Panc1 (cell line): ENCODE results near the gene TRIM17. TPM values are rescaled to one million over a fixed set of nuclear protein-coding genes. Genes with fewer than 3 reads are reported as not detected.

Experiments used
- ATAC-seq: fragments of 200-7000 bp; cut with Tn5 transposase; 2 replicates; pipeline ENCODE4 v1.9.1; 2020; ENCODE audit warnings: mild to moderate bottlenecking, moderate library complexity
- BruUV-seq: library from RNA; stranded (reverse); fragments of 400-500 nt; replicated peaks from 2 replicates; lab custom pipeline; 2021; lab: Mats Ljungman, UMichigan
- CTCF ChIA-PET: fragments of 300-600 bp; sonication (Branson Sonifier 250); formaldehyde crosslinking; loops from one replicate; lab custom pipeline; 2022; ENCODE audit warnings: antibody characterized with exemption; lab: Charles Lee
- POLR2A ChIA-PET: fragments of 300-600 bp; sonication (Branson Sonifier 250); formaldehyde crosslinking; loops from one replicate; lab custom pipeline; 2022; ENCODE audit warnings: antibody characterized with exemption; lab: Charles Lee
- DNase-seq: peaks from one replicate; pipeline ENCODE4 v3.0.0-alpha.2; 2010; ENCODE audit warnings: low read depth, low spot score
- H3K27ac ChIP-seq: 2 replicates; pipeline ENCODE4 v1.5.1; 2011; ENCODE audit warnings: mild to moderate bottlenecking, low read length, inconsistent platforms
- H3K27me3 ChIP-seq: fragments of 200-500 bp; sonication (Bioruptor generic); 2 replicates; pipeline ENCODE4 v1.6.0; 2014; ENCODE audit warnings: low read length, inconsistent platforms; ENCODE audit not compliant: control insufficient read depth, insufficient read depth
- H3K36me3 ChIP-seq: fragments of 200-500 bp; sonication (Bioruptor generic); 2 replicates; pipeline ENCODE4 v1.5.1; 2014; ENCODE audit warnings: inconsistent platforms, mild to moderate bottlenecking, low read length, moderate library complexity; ENCODE audit not compliant: control insufficient read depth, insufficient read depth
- H3K4me1 ChIP-seq: 2 replicates; pipeline ENCODE4 v1.5.1; 2011; ENCODE audit warnings: inconsistent platforms, mild to moderate bottlenecking, low read length, moderate library complexity; ENCODE audit not compliant: control insufficient read depth, insufficient read depth
- H3K4me3 ChIP-seq, 2 experiments: 2 replicates each; pipeline ENCODE4 v1.5.1; 2011 to 2012; ENCODE audit warnings: low read depth in 2 of 2, low read length in 2 of 2, mild to moderate bottlenecking in 2 of 2, inconsistent platforms in 1 of 2, moderate library complexity in 1 of 2
- H3K9me3 ChIP-seq: fragments of 200-500 bp; sonication (Bioruptor generic); 2 replicates; pipeline ENCODE4 v1.5.1; 2014; ENCODE audit warnings: low read depth, mild to moderate bottlenecking, inconsistent platforms, low read length, moderate library complexity; ENCODE audit not compliant: control insufficient read depth, insufficient read depth
- CTCF ChIP-seq: fragments of 450-650 bp; IDR thresholded peaks from 2 replicates; pipeline ENCODE4 v1.5.1; 2017; ENCODE audit warnings: mild to moderate bottlenecking
- POLR2AphosphoS5 ChIP-seq: IDR thresholded peaks from 2 replicates; pipeline ENCODE4 v1.6.1; 2012; ENCODE audit warnings: mild to moderate bottlenecking, low read depth, low read length, moderate library complexity
- REST ChIP-seq, 2 experiments: IDR thresholded peaks; 2 replicates each; pipeline ENCODE4 v1.6.1; 2011 to 2012; ENCODE audit warnings: low read depth in 2 of 2, control low read depth in 1 of 2, low read length in 1 of 2, mild to moderate bottlenecking in 1 of 2, moderate library complexity in 1 of 2; ENCODE audit not compliant: insufficient read depth in 1 of 2
- SIN3A ChIP-seq: IDR thresholded peaks from 2 replicates; pipeline ENCODE4 v1.6.1; 2012; ENCODE audit warnings: low read depth, mild to moderate bottlenecking, low read length, moderate library complexity, borderline replicate concordance; ENCODE audit not compliant: insufficient read depth
- TCF7L2 ChIP-seq: IDR thresholded peaks from 2 replicates; pipeline ENCODE4 v1.6.1; 2011; ENCODE audit warnings: mild to moderate bottlenecking, low read depth, low read length, inconsistent platforms
- in situ Hi-C: cut with HindIII; loops from 2 replicates; pipeline ENCODE4 v1.10.0; 2016; ENCODE audit warnings: low sequenced_read_pairs, low pct_unique_long_range_greater_than_20kb
- intact Hi-C: fragments of 100-400 bp; cut with micrococcal nuclease; formaldehyde crosslinking; loops from one replicate; pipeline ENCODE4 v1.10.0; 2022; ENCODE audit not compliant: unreplicated experiment
- total RNA-seq: library from RNA; stranded (reverse); gene quantifications from one replicate; pipeline ENCODE4 v1.2.1, GENCODE V29; 2021; ENCODE audit not compliant: unreplicated experiment

The TRIM17 gene
- total RNA-seq, 1 experiment from 2014 or later = 1.2 TPM

- DNase-seq (no peak), ATAC-seq (peak; percentile 68)
- Histone ChIP-seq H3K27ac (no peak overlapping the region), H3K27me3 (peaks cover 8% of the 10 kb centered on the region), H3K4me3 (peak overlapping the region; percentile 42 to 54), H3K4me1 (peaks cover 6% of the 10 kb centered on the region; the same call in 1 of the 2 replicates), H3K9me3 (no peaks in the 10 kb centered on the region), H3K36me3 (no peaks in the 10 kb centered on the region)
- in situ Hi-C loops (no loop called here), intact Hi-C loops (no loop called here)
- BruUV-seq = no TSS peak
- TF ChIP-seq REST (IDR thresholded peaks at IDR 0.05; ENCODE audit: insufficient read depth in 1 of 2, low read depth in 2 of 2, low read length in 1 of 2) (no peak), SIN3A (no peak; the same call in 1 of the 2 replicates), CTCF (peak; percentile 36), TCF7L2 (no peak), POLR2AphosphoS5 (no peak)
- CTCF ChIA-PET = interaction anchor here (0.6 kb wide), 1 partner anchor 18 kb away, joined by 6 read pairs; no protein-coding TSS in a partner anchor
- POLR2A ChIA-PET = no interaction called here
These were observed 47.1 kb upstream of the TRIM17 start for GRCh38 chr1:228463559-228464455.

GRCh38 chr1:228463009-228463558 is 46.4 kb upstream of the TRIM17 start:
- Histone ChIP-seq H3K4me1 (peaks cover 6% of the 10 kb centered on the region; the same call in 1 of the 2 replicates), H3K27me3 (peaks cover 8% of the 10 kb centered on the region), H3K9me3 (no peaks in the 10 kb centered on the region), H3K36me3 (no peaks in the 10 kb centered on the region), H3K27ac (no peak overlapping the region), H3K4me3 (peak overlapping the region; percentile 42 to 54)
- in situ Hi-C loops (no loop called here), intact Hi-C loops (no loop called here)
- no peak for TF ChIP-seq CTCF
- no peak for TF ChIP-seq REST (IDR thresholded peaks at IDR 0.05; ENCODE audit: insufficient read depth in 1 of 2, low read depth in 2 of 2, low read length in 1 of 2)
- TF ChIP-seq POLR2AphosphoS5 = no peak
- no peak for TF ChIP-seq SIN3A
- TF ChIP-seq TCF7L2 = no peak
- no TSS peak for BruUV-seq
- no peak for DNase-seq
- POLR2A ChIA-PET = no interaction called here
- ATAC-seq = no peak
- CTCF ChIA-PET = no interaction called here
